ENCODE data around the gene NEGR1.

Gene NEGR1

GRCh38 chr1:71859806-71860205 is 422.5 kb downstream of the NEGR1 start:
- DNase-seq (ENCODE audit: low read depth, low spot score): no peak

DNA sequence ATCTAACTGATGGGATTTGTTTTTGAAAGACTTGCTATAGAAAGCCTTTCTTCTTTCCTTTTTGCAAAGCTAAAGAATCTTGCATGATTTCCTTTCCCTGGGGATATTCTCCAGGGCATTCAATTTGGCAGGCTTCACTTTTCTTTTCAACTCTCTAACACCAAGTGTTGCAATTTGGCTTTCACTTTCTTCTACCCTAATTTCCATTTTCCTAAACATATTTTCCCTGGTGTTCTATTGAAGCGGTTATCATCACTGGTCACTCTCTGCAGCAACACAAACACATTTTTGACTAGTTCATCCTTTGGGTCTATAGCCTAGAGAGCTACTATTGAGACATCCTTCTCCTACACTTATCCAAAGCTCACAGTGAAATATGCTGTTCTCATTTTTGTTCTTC is 424.5 kb downstream of the NEGR1 start:
- DNase-seq (ENCODE audit: low read depth, low spot score): no peak

DNA sequence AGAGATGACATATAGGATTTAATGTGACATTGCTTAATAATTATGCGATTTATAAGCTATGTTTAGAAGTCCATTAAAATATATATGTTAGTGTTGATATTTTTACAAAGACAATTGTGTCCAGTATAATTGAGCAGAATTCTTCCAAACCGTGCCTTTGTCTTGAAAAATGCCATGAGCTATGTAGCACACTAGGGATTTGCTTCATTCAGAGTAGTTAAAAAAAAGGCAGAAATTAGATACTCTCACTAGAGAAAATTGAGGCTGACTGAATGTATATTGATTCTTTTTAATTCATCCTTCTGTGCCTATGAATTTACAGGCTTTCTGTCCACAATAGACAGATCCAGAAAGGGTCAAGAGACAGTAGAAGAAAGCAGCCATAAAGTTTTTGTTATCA is 429.0 kb downstream of the NEGR1 start:
- no peak for DNase-seq (ENCODE audit: low read depth, low spot score)

GRCh38 chr1:71850936-71851335 is 431.4 kb downstream of the NEGR1 start:
- DNase-seq (ENCODE audit: low read depth, low spot score): no peak

GRCh38 chr1:71850515-71850914 is 431.8 kb downstream of the NEGR1 start:
- DNase-seq (ENCODE audit: low read depth, low spot score): no peak

DNA sequence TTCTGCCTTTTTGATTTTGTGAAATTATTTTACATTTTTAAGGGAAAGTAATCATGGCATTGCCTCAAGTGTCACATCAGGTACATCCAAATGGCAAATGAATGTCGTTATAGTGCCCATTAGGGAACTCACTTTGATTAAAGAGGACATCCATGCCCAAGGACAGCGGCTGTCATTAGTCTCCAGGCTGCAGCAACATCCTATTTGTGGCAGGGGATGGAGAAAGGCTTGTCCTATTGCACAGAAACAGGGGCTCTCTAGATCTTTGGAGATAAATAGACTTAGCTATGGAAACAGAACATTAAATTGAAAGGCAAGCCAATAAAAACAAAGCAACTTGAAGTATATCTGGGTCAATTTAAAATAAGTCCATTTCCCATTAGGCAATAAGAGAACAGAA is 439.3 kb downstream of the NEGR1 start:
- DNase-seq (ENCODE audit: low read depth, low spot score): no peak

GRCh38 chr1:71839876-71840275 is 442.5 kb downstream of the NEGR1 start:
- no peak for DNase-seq (ENCODE audit: low read depth, low spot score)

- DNase-seq (ENCODE audit: low read depth, low spot score): no peak
These were observed 445.4 kb downstream of the NEGR1 start for GRCh38 chr1:71836904-71837303.

- no peak for DNase-seq (ENCODE audit: low read depth, low spot score)
These were observed 446.9 kb downstream of the NEGR1 start for GRCh38 chr1:71835442-71835813.

DNA sequence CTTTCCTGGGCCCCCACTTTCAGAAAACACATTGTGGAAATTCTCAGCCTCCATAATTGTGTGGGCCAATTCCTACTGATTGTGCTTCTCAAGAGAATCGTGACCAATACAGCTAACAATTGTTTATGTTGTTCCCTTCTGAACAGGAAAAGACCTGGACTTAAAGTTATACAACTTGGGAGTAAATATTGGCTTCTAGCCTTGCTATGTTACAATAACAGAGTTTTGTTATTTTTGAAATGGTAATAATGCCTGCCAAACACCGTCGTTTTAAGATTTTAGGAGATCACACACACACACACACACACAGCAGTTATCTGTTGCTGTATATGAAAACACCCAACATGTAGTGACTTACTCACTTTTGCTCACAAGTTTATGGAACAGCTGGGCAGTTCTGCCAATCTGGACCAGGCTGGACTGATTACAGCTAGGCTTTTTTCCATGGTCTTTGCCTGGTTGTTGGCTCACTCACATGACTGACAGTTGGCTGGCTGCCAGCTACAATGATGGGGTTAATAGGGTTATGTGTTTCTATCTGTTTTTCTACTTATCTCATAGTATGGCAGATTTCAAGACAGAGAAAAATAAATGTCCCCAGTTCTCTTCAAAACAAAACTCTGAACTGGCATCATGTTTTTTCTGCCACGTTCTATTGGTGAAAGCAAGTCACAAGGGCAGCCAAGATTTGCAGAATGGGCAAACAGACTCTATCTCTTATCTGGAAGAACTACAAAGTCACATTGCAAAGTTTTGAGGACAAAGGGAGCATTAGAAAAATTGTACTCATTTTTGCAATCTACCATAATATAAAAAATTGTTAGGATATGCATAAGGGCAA is 447.5 kb downstream of the NEGR1 start:
- no peak for DNase-seq (ENCODE audit: low read depth, low spot score)

DNA sequence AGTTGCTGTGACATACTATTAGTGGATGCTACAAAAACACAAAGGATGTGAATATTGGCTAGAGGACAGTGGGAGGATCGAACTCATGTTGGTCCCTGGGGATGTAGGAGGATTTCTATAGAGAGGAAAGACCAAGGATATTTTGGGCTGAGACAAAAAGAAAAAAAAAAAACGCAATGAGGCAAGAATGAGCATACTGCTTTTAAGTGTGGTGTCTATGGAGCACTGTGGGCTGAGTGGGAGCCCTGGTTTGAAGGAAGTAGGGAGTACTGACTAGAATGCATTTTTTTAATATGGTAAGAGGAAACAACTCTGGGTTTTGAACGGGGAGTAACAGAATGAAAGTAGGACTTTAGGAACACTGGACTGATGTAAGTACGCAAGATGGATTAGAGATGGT is 450.7 kb downstream of the NEGR1 start:
- no peak for DNase-seq (ENCODE audit: low read depth, low spot score)

DNA sequence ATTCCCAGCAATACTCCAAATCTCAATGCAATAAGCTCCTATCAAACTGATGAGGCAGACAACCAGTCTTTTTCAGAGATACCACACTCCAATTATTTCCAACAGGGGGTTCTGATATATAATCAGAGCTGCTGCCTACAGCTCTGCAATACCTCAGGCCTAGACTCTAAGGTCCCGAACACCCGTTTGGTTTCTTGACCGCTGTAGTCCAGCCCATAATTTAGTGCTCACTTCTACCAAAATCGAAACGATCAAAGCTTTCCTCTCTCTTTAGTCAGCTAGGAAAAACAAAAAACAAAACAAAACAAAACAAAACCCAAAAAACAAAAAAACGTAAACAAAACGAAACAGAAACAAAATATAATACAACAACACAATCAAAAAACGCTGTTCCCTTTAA is 453.0 kb downstream of the NEGR1 start:
- DNase-seq (ENCODE audit: low read depth, low spot score): no peak

- DNase-seq (ENCODE audit: low read depth, low spot score): no peak
These were observed 453.8 kb downstream of the NEGR1 start for GRCh38 chr1:71828431-71829012.

GRCh38 chr1:71823708-71824305 is 458.5 kb downstream of the NEGR1 start:
- no peak for DNase-seq (ENCODE audit: low read depth, low spot score)

- no peak for DNase-seq (ENCODE audit: low read depth, low spot score)
These were observed 465.3 kb downstream of the NEGR1 start for GRCh38 chr1:71817028-71817427.

DNA sequence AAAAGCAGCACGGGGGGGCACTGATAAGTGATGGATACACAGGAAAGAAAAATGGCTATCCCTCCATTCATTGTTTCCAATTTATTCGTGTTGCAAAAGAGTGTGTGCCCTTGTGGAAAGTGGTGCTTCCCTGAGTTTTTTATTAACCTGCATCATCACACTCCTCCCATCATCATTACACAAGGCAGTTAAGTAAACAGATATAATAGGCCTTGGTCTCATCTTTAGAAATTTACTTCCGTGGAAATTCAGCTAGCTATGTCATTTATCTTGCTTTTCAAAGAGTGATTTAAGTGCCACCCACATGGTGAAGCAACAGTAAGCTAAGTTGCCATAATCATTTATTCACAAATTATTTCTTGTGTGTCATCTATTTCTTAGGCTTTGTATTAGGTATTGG is 473.3 kb downstream of the NEGR1 start:
- DNase-seq (ENCODE audit: low read depth, low spot score): no peak

GRCh38 chr1:71804140-71804539 is 478.2 kb downstream of the NEGR1 start:
- DNase-seq (ENCODE audit: low read depth, low spot score): no peak

DNA sequence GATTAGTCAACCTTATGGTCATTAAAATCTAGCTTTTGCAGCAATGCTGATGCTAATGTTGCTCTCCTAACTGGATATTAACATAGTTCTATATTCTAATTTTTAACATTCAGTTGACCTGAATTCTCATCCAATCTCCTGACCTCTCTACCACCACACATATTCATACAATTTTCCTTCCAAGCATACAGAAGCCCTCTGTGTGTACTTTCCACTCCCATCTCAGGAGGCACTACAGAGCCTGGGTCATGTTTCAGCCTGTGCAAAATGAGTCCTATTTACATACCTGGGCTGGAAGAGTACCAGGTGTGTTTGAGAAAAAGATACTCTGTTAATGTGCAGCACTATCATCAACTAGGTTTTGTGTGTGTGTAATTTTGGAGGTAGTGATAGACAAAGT is 486.3 kb downstream of the NEGR1 start:
- DNase-seq (ENCODE audit: low read depth, low spot score): no peak

DNA sequence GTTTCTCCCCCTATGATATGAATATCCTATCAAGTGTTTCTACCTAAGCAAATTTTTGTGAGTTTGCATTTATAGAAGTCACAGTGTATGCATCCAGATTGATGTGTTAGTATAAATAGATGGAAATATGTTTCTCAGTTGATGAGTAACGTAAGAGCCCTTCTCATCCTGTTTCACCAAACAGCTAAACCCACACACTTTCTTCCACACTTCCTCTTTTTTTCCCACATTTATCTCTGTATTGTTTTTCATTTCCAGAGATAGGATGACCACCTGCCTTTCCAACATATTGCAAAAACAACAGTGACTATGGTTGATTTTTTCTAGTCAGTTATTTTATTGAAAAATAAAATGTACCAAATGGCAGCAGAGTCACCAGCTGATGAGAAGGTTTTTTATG is 490.1 kb downstream of the NEGR1 start:
- DNase-seq (ENCODE audit: low read depth, low spot score): no peak

DNA sequence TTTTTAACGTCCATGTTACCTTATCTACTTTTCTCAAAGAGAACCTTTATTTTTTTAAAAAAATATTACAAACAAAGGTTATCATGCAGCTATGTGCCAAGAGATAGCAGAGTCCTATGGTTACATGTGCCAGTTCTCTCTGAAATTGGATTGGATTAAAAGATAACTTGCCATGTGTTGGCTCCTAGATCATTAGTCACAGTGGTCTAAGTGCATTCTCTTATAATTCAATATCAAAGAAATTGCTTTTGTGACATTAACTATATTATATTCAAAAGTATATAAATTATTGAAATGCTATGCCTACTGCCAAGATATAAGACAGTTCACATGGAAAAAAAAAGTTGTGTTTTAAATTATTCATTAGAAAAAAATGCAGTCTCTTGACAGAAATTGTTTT is 494.2 kb downstream of the NEGR1 start:
- no peak for DNase-seq (ENCODE audit: low read depth, low spot score)

DNA sequence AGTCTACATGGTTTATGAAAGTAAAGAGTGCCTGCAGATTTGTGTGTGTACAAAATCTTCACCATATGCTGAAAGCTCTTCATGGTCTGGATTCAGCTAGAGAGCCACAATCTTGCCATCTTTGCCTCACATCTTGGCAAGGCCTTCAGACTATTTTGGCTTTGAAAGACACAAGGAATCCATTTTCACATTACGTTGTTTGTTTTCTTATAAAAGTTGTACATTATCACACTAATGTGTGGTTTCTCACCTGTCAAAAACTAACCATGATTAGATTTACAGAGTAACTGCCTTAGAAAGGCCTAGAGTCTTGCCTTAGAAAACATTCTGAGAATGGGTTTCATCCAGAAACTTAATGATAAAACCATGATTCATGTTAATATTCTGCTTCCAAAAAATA is 494.6 kb downstream of the NEGR1 start:
- DNase-seq (ENCODE audit: low read depth, low spot score): no peak

DNA sequence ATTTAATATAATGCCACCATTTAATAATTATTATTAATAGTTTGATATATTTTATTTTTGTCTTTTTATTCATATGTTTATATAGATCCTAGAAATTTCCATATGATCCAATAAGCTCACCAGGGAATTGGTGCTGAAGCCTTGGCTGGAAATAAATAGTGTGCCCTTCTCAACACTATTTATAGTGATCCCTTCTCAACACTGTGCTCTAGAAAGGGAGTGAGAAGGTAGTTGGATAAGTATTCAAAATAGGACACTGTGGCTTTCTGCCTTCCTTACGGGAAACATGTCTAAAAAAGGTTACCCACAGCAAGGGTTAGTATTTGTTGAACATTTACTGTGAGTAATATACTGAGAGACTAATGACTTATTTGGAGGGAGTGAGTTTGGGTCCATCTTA is 496.1 kb downstream of the NEGR1 start:
- no peak for DNase-seq (ENCODE audit: low read depth, low spot score)

- no peak for DNase-seq (ENCODE audit: low read depth, low spot score)
These were observed 496.9 kb downstream of the NEGR1 start for GRCh38 chr1:71785450-71785849.

All from ELF-1 (cell line).